ENCODE measurements around the gene KRTAP10-11.
"Not testable (repeated sequence)": the region's sequence is repeated elsewhere in the genome, so short reads cannot be mapped to it uniquely, and the experiment has no call there.

KRTAP10-11 gene

GRCh38 chr21:44603109-44603875 lies 42.9 kb upstream of the KRTAP10-11 start:
- no peak for TF ChIP-seq CTCF (IDR thresholded peaks at IDR 0.05; ENCODE audit: low read depth, low read length, missing control alignments)
- DNase-seq (ENCODE audit: low read depth), result no peak
- H3K4me3 ChIP-seq (ENCODE audit: low read depth, low read length), result no peak overlapping the region

- no peak for DNase-seq (ENCODE audit: low read depth)
- no peak overlapping the region for H3K4me3 ChIP-seq (ENCODE audit: low read depth, low read length)
- TF ChIP-seq CTCF (IDR thresholded peaks at IDR 0.05; ENCODE audit: low read depth, low read length, missing control alignments), result no peak
These were observed 42.3 kb upstream of the KRTAP10-11 start for GRCh38 chr21:44603911-44604310.

DNA sequence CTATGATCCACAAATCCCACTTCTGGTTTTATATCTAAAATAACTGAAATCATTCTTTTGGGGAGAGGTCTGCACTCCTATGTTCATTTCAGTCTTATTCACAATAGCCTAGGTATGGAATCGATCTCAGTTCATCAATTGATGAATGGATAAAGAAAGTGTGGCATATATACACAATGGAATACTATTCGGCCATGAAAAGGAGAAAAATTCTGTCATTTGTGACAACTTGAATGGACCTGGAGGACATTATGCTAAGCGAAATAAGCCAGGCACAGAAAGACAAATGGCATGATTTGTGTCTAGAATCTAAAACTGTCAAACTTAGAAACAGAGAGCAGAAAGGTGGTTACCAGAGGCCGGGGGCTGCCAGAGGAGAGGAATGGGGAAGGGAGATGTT lies 39.7 kb upstream of the KRTAP10-11 start:
- DNase-seq (ENCODE audit: low read depth), result no peak
- no peak for TF ChIP-seq CTCF (IDR thresholded peaks at IDR 0.05; ENCODE audit: low read depth, low read length, missing control alignments)
- no peak overlapping the region for H3K4me3 ChIP-seq (ENCODE audit: low read depth, low read length)

GRCh38 chr21:44609193-44609592 lies 37.0 kb upstream of the KRTAP10-11 start:
- no peak overlapping the region for H3K4me3 ChIP-seq (ENCODE audit: low read depth, low read length)
- no peak for TF ChIP-seq CTCF (IDR thresholded peaks at IDR 0.05; ENCODE audit: low read depth, low read length, missing control alignments)
- no peak for DNase-seq (ENCODE audit: low read depth)

GRCh38 chr21:44610157-44610843 lies 35.9 kb upstream of the KRTAP10-11 start:
- not testable (repeated sequence) for H3K4me3 ChIP-seq (ENCODE audit: low read depth, low read length)

DNA sequence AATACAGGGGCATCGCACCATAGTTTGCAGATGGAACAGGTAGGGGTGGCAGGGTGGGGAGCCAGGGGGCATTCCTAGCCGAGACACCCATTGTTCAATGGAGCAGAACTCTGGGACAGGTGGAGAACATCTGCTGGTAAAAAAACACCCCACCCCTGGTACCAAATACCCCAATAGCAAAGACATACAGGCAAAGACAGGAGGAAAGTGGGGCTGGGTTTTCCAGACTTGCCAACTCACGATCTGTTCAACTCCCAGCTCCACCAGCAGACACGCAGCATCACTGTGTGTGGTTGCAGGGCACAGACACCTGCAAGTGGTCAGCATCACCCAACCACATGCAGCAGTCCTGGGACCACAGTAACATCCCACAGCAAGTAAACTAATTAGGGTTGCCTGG lies 34.7 kb upstream of the KRTAP10-11 start:
- DNase-seq (ENCODE audit: low read depth), result no peak
- TF ChIP-seq CTCF (IDR thresholded peaks at IDR 0.05; ENCODE audit: low read depth, low read length, missing control alignments), result no peak
- no peak overlapping the region for H3K4me3 ChIP-seq (ENCODE audit: low read depth, low read length)

More at GRCh38 chr21:44610157-44610843, 35.9 kb upstream of the KRTAP10-11 start:
- not testable (repeated sequence) for DNase-seq (ENCODE audit: low read depth)

DNA sequence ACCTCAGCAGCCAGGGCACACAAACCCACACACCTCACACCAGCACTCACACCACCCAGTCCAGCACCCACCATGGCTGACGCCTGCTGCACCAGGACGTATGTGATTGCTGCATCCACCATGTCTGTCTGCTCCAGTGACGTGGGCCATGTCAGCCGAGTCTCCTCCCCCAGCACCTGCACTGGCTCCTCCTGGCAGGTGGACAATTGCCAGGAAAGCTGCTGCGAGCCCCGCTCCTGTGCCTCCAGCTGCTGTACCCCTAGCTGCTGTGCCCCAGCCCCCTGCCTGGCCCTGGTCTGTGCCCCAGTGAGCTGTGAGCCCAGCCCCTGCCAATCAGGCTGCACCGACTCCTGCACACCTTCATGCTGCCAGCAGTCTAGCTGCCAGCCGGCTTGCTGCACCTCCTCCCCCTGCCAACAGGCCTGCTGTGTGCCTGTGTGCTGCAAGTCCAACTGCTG lies 34.2 kb upstream of the KRTAP10-11 start, which contains the start of gene KRTAP10-8:
Gene KRTAP10-8 (plus strand): TSS at position 51 of the 458 bp plus-strand sequence. CDS start 22 bp downstream, at position 73.
- no peak for TF ChIP-seq CTCF (IDR thresholded peaks at IDR 0.05; ENCODE audit: low read depth, low read length, missing control alignments)
- no peak within 1 kb of the TSS for H3K4me3 ChIP-seq (ENCODE audit: low read depth, low read length)
- no peak for DNase-seq (ENCODE audit: low read depth)
